HG03575 (cell line): Measurements from ENCODE around the gene LRRC37A.
"Not testable (repeated sequence)": the region's sequence is repeated elsewhere in the genome, so short reads cannot be mapped to it uniquely, and the experiment has no call there.

ENCODE experiments used
- ATAC-seq: cut with Tn5 transposase; IDR thresholded peaks from one replicate; pipeline ENCODE4 v1.9.1; 2021; ENCODE audit not compliant: unreplicated experiment, insufficient number of reproducible peaks, low FRiP score; ENCODE audit errors: extremely low read depth

The LRRC37A gene

GRCh38 chr17:46294831-46295230 lies at the start of gene LRRC37A:
Gene LRRC37A, plus strand, starts transcription at chr17:46295131. Its CDS starts 3 bp downstream, at chr17:46295134.
- ATAC-seq: not testable (repeated sequence)

- ATAC-seq: not testable (repeated sequence)
Measured at GRCh38 chr17:46249153-46249552, 45.8 kb upstream of the LRRC37A start.

- ATAC-seq: not testable (repeated sequence)
Measured at GRCh38 chr17:46252804-46253203, 42.1 kb upstream of the LRRC37A start.

GRCh38 chr17:46253722-46254121 lies 41.2 kb upstream of the LRRC37A start:
- not testable (repeated sequence) for ATAC-seq

GRCh38 chr17:46254215-46254614 lies 40.7 kb upstream of the LRRC37A start:
- ATAC-seq: not testable (repeated sequence)

GRCh38 chr17:46256369-46256768 lies 38.6 kb upstream of the LRRC37A start:
- not testable (repeated sequence) for ATAC-seq

GRCh38 chr17:46259845-46260661 lies 34.9 kb upstream of the LRRC37A start:
- ATAC-seq: not testable (repeated sequence)

GRCh38 chr17:46262271-46262670 lies 32.7 kb upstream of the LRRC37A start:
- no peak for ATAC-seq

- ATAC-seq: no peak
Measured at GRCh38 chr17:46264456-46265198, 30.3 kb upstream of the LRRC37A start.

GRCh38 chr17:46266063-46266655 lies 28.8 kb upstream of the LRRC37A start:
- not testable (repeated sequence) for ATAC-seq

- ATAC-seq: no peak
Measured at GRCh38 chr17:46266656-46267544, 28.0 kb upstream of the LRRC37A start.

GRCh38 chr17:46270032-46270431 lies 24.9 kb upstream of the LRRC37A start:
- no peak for ATAC-seq

- no peak for ATAC-seq
Measured at GRCh38 chr17:46273541-46274236, 21.2 kb upstream of the LRRC37A start.

GRCh38 chr17:46274238-46274637 lies 20.7 kb upstream of the LRRC37A start:
- ATAC-seq: no peak

- ATAC-seq: not testable (repeated sequence)
Measured at GRCh38 chr17:46276728-46277479, 18.0 kb upstream of the LRRC37A start.

GRCh38 chr17:46281336-46281735 lies 13.6 kb upstream of the LRRC37A start:
- not testable (repeated sequence) for ATAC-seq

- ATAC-seq: not testable (repeated sequence)
Measured at GRCh38 chr17:46282635-46283034, 12.3 kb upstream of the LRRC37A start.
